Measurements from ENCODE around the gene PTGES2.

DNA sequence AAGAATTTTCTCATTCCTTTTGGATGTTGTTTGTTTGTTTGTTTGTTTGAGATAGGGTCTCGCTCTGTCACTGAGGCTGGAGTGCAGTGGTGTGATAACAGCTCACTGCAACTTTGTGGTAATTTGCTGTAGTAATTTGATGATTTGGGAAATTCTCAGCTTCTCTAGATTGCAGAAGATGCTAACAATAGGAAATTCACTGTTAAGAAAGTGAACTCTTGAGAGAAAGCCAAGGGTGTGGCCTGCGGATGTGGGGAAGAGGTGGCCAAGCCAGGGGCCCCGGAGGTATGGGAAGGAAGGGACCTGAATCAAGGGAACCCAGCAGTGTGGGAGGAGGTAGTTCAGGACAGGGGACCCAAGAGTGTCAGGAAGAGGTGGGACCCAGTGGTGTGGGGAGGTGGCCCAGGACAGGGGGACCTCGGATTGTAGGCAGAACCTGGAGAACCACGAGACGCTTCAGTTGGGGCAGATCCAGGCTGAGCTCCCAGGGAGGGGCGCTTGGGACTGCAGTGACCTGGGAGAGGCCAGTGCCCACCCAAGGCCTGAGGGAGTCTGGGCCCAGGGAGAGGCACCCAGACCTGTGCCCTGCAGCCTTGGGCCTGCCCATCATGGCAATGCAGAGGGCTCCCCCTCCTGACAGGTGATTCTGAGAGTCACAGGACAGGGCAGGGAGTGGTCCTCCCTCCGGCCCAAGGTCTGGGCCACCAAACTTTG, 16.2 kb upstream of the PTGES2 start:
- TF ChIP-seq GATA2 (IDR thresholded peaks at IDR 0.05; ENCODE audit: low read depth, low read length) (no peak), GATA3 (IDR thresholded peaks at IDR 0.05; ENCODE audit: low read depth, low read length) (no peak)

All from SH-SY5Y (cell line).